DND-41 (cell line): ENCODE data around the gene ARL16.

ENCODE experiments used
- ATAC-seq: fragments of 200-7000 bp; cut with Tn5 transposase; 3 replicates; pipeline ENCODE4 v1.9.1; 2021; ENCODE audit warnings: low read depth; ENCODE audit not compliant: insufficient read depth
- DNase-seq: peaks from one replicate; pipeline ENCODE4 v3.0.0-alpha.2; 2020
- H2AFZ ChIP-seq: 2 replicates; pipeline ENCODE4 v1.6.0; 2012; ENCODE audit warnings: low read depth, low read length
- H3K27ac ChIP-seq: 2 replicates; pipeline ENCODE4 v1.5.1; 2012; ENCODE audit warnings: low read length, inconsistent platforms
- H3K27me3 ChIP-seq: fragments of 200-600 bp; sonication (generic); 2 replicates; pipeline ENCODE4 v1.6.0; 2012; ENCODE audit warnings: low read length, mild to moderate bottlenecking, inconsistent platforms; ENCODE audit not compliant: insufficient read depth, poor library complexity
- H3K36me3 ChIP-seq: 2 replicates; pipeline ENCODE4 v1.5.1; 2012; ENCODE audit warnings: low read length, inconsistent platforms; ENCODE audit not compliant: insufficient read depth
- H3K4me1 ChIP-seq: 2 replicates; pipeline ENCODE4 v1.5.1; 2012; ENCODE audit warnings: mild to moderate bottlenecking, low read length; ENCODE audit not compliant: insufficient read depth
- H3K4me2 ChIP-seq: 2 replicates; pipeline ENCODE4 v1.6.0; 2012; ENCODE audit warnings: mild to moderate bottlenecking, moderate library complexity, low read length, inconsistent platforms; ENCODE audit not compliant: insufficient read depth
- H3K4me3 ChIP-seq, 2 experiments: fragments of 200-600 bp in 1 of 2; shearing (Covaris generic) in 1 of 2; 2 replicates each; pipeline ENCODE4 v1.5.1; 2012 to 2016; ENCODE audit warnings: inconsistent platforms in 2 of 2, low read length in 2 of 2, mild to moderate bottlenecking in 2 of 2, low read depth in 1 of 2, moderate library complexity in 1 of 2
- H3K79me2 ChIP-seq: 2 replicates; pipeline ENCODE4 v1.6.0; 2012; ENCODE audit warnings: low read length, inconsistent platforms; ENCODE audit not compliant: insufficient read depth
- H3K9ac ChIP-seq: 2 replicates; pipeline ENCODE4 v1.6.0; 2012; ENCODE audit warnings: low read depth, mild to moderate bottlenecking, inconsistent platforms, low read length, moderate library complexity
- H3K9me3 ChIP-seq: 2 replicates; pipeline ENCODE4 v1.5.1; 2012; ENCODE audit warnings: low read length, moderate library complexity, mild to moderate bottlenecking, inconsistent platforms; ENCODE audit not compliant: insufficient read depth, severe bottlenecking
- H4K20me1 ChIP-seq: 2 replicates; pipeline ENCODE4 v1.6.0; 2012; ENCODE audit warnings: low read length; ENCODE audit not compliant: insufficient read depth
- EZH2 ChIP-seq: IDR thresholded peaks from 3 replicates; pipeline ENCODE4 v1.6.1; 2012; ENCODE audit warnings: borderline replicate concordance, low read depth, mild to moderate bottlenecking, moderate library complexity, low read length, inconsistent platforms; ENCODE audit not compliant: severe bottlenecking
- TF ChIP-seq, protein P1 (sequence below): IDR thresholded peaks from 2 replicates; pipeline ENCODE4 v1.5.1; 2012; ENCODE audit warnings: borderline replicate concordance, low read length, moderate library complexity, mild to moderate bottlenecking; ENCODE audit not compliant: poor library complexity, severe bottlenecking; ENCODE audit errors: extremely low read depth

Gene ARL16

DNA sequence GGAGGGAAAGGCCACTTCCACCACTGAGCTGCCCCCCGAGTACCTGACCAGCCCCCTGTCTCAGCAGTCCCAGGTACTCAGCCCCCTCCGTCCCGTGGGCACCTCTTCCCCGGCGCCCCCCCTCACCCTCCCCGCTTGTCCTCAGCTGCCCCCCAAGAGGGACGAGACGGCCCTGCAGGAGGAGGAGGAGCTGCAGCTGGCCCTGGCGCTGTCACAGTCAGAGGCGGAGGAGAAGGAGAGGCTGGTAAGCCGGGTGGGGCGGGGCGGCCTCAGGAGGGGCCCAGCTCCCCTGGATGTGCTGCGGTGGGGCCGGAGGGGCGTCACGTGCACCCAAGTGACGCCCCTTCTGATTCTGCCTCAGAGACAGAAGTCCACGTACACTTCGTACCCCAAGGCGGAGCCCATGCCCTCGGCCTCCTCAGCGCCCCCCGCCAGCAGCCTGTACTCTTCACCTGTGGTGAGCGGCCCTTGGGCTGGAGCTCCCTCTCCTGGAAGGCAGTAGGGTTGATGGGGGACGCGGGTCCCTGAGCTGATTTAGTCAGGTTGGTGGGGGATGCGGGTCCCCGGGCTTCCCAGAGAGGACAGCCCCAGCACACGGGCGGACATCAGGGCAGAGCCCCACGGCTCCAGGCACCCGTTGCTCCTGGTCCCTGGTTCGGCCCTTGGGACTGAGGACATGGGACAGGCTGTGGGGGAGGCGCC, 10.1 kb upstream of the ARL16 start:
- Histone ChIP-seq H3K27me3 (no peaks in the 10 kb centered on the region), H3K9ac (no peak overlapping the region), H3K36me3 (peaks cover 98% of the 10 kb centered on the region), H3K9me3 (no peaks in the 10 kb centered on the region), H3K4me3 (no peak overlapping the region), H3K27ac (no peak overlapping the region), H4K20me1 (peaks cover 65% of the 10 kb centered on the region; the same call in 1 of the 2 replicates), H2AFZ (no peak overlapping the region), H3K4me1 (no peaks in the 10 kb centered on the region), H3K79me2 (peaks cover 24% of the 10 kb centered on the region), H3K4me2 (no peak overlapping the region)
- DNase-seq (no peak), ATAC-seq (peak; percentile 27; the same call in 1 of the 3 replicates)
- TF ChIP-seq EZH2 = no peak
- TF ChIP-seq, protein P1, sequence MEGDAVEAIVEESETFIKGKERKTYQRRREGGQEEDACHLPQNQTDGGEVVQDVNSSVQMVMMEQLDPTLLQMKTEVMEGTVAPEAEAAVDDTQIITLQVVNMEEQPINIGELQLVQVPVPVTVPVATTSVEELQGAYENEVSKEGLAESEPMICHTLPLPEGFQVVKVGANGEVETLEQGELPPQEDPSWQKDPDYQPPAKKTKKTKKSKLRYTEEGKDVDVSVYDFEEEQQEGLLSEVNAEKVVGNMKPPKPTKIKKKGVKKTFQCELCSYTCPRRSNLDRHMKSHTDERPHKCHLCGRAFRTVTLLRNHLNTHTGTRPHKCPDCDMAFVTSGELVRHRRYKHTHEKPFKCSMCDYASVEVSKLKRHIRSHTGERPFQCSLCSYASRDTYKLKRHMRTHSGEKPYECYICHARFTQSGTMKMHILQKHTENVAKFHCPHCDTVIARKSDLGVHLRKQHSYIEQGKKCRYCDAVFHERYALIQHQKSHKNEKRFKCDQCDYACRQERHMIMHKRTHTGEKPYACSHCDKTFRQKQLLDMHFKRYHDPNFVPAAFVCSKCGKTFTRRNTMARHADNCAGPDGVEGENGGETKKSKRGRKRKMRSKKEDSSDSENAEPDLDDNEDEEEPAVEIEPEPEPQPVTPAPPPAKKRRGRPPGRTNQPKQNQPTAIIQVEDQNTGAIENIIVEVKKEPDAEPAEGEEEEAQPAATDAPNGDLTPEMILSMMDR = peak; percentile 33

DNA sequence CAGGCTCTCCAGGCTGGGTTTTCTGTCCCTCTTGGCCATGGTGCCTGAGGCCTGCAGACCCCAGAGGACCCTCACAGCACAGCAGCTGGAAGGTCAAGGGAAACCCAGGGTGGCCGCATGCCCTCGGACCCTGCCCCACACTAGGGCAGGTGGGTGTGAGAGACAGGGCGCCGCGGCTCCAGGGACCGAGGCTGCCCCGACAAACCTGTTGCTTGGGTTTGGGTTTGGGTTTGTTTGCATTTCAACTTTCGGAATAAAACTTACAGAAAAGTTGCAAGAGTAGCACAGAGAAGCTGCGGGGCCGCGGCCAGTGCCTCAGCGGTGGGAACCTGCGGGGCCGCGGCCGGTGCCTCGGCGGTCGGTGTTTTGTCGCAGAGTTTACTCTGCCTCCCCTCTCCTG, 8.0 kb upstream of the ARL16 start:
- Histone ChIP-seq H3K4me3 (no peak overlapping the region), H3K9me3 (no peaks in the 10 kb centered on the region), H3K4me1 (peaks cover 6% of the 10 kb centered on the region; the same call in 1 of the 2 replicates), H2AFZ (no peak overlapping the region), H3K27me3 (no peaks in the 10 kb centered on the region), H3K79me2 (peaks cover 36% of the 10 kb centered on the region), H3K36me3 (peaks cover 98% of the 10 kb centered on the region), H3K27ac (no peak overlapping the region), H4K20me1 (peaks cover 73% of the 10 kb centered on the region), H3K4me2 (no peak overlapping the region), H3K9ac (no peak overlapping the region)
- DNase-seq (no peak), ATAC-seq (no peak)
- no peak for TF ChIP-seq EZH2
- TF ChIP-seq, protein P1 = no peak

DNA sequence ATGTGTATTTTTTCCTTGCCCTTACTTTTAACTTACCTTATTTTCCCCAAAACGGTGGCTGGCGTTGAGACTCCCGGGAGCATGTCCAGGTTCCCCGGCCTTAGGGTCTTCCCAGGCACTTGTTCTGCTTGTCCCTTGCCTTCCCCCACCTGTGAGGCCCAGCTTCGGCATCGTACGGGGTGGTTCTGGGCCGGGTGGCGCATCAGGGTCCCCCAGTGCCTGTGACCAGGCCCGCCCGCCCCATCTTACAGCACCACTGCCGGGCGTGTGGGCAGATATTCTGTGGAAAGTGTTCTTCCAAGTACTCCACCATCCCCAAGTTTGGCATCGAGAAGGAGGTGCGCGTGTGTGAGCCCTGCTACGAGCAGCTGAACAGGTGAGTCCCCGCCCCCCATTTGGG, 7.6 kb upstream of the ARL16 start:
- H3K4me2 ChIP-seq = no peak overlapping the region
- no peak overlapping the region for H3K9ac ChIP-seq
- peaks cover 77% of the 10 kb centered on the region for H4K20me1 ChIP-seq
- no peaks in the 10 kb centered on the region for H3K9me3 ChIP-seq
- peaks cover 40% of the 10 kb centered on the region for H3K79me2 ChIP-seq
- DNase-seq (no peak), ATAC-seq (no peak)
- TF ChIP-seq EZH2 = no peak
- TF ChIP-seq, protein P1 = no peak
- no peak overlapping the region for H3K4me3 ChIP-seq
- H3K27me3 ChIP-seq = no peaks in the 10 kb centered on the region
- peaks cover 98% of the 10 kb centered on the region for H3K36me3 ChIP-seq
- no peak overlapping the region for H2AFZ ChIP-seq
- peaks cover 9% of the 10 kb centered on the region; the same call in 1 of the 2 replicates for H3K4me1 ChIP-seq
- H3K27ac ChIP-seq = no peak overlapping the region
